GM12878 (cell line): Measurements from ENCODE around the gene CRYGN. TPM values are rescaled to one million over a fixed set of nuclear protein-coding genes. Genes with fewer than 3 reads are reported as not detected.

Experiments
- ATAC-seq: fragments of 200-7000 bp; cut with Tn5 transposase; 3 replicates; pipeline ENCODE4 v1.9.1; 2020; ENCODE audit warnings: mild to moderate bottlenecking, moderate library complexity
- BruUV-seq: library from RNA; stranded (reverse); fragments of 400-500 nt; replicated peaks from 2 replicates; lab custom pipeline; 2021; lab: Mats Ljungman, UMichigan
- CTCF ChIA-PET: fragments of 300-600 bp; sonication (Branson Sonifier 250); formaldehyde crosslinking; extraction: SDS; loops from one replicate; lab custom pipeline; 2021; ENCODE audit warnings: inconsistent platforms; lab: Yijun Ruan, JAX
- POLR2A ChIA-PET: fragments of 350-600 bp; formaldehyde crosslinking; extraction: SDS; loops from one replicate; lab custom pipeline; 2021; ENCODE audit warnings: inconsistent platforms; lab: Charles Lee
- RAD21 ChIA-PET: fragments of 300-600 bp; sonication (Branson Sonifier 250); formaldehyde crosslinking; loops from one replicate; lab custom pipeline; 2023; ENCODE audit warnings: antibody characterized with exemption; ENCODE audit not compliant: unreplicated experiment; lab: Charles Lee
- SMC1A ChIA-PET: fragments of 300-600 bp; sonication (Branson Sonifier 250); formaldehyde crosslinking; loops from one replicate; lab custom pipeline; 2023; ENCODE audit not compliant: unreplicated experiment, uncharacterized antibody; lab: Charles Lee
- DNase-seq: peaks from one replicate; pipeline ENCODE4 v3.0.0-alpha.2; 2011; ENCODE audit warnings: low read depth, low spot score
- FAIRE-seq: peaks from 3 replicates; lab custom pipeline; 2011; peaks lifted over from hg19 to GRCh38; lab: Jason Lieb, UNC
- H2AFZ ChIP-seq: 2 replicates; pipeline ENCODE4 v1.6.0; 2011; ENCODE audit warnings: low read depth, low read length, control low read depth; ENCODE audit not compliant: control insufficient read depth
- H3K27ac ChIP-seq: 2 replicates; pipeline ENCODE4 v1.5.1; 2011; ENCODE audit warnings: control low read depth; ENCODE audit not compliant: control insufficient read depth, insufficient read depth
- H3K27me3 ChIP-seq, 2 experiments: replicated peaks in 1 of 2; 2 replicates each; pipeline versions ENCODE4 v1.6.0 to v1.6.1; 2011; ENCODE audit warnings: low read length in 1 of 2; ENCODE audit not compliant: control insufficient read depth in 2 of 2, insufficient read depth in 2 of 2
- H3K36me3 ChIP-seq, 2 experiments: 2 replicates each; pipeline ENCODE4 v1.5.1; 2011; ENCODE audit warnings: low read length in 1 of 2; ENCODE audit not compliant: control insufficient read depth in 2 of 2, insufficient read depth in 2 of 2
- H3K4me1 ChIP-seq: 2 replicates; pipeline ENCODE4 v1.6.1; 2011; ENCODE audit warnings: mild to moderate bottlenecking, low read length, moderate library complexity, mixed read lengths; ENCODE audit not compliant: control insufficient read depth, insufficient read depth
- H3K4me2 ChIP-seq: 2 replicates; pipeline ENCODE4 v1.6.0; 2011; ENCODE audit warnings: control low read depth; ENCODE audit not compliant: control insufficient read depth, insufficient read depth
- H3K4me3 ChIP-seq: fragments of 200-600 bp; sonication (generic); 2 replicates; pipeline ENCODE4 v1.5.1; 2016
- H3K79me2 ChIP-seq: 2 replicates; pipeline ENCODE4 v1.6.0; 2011; ENCODE audit warnings: low read length; ENCODE audit not compliant: control insufficient read depth, insufficient read depth
- H3K9ac ChIP-seq: 2 replicates; pipeline ENCODE4 v1.8.0; 2011; ENCODE audit warnings: low read length, control low read depth, mixed read lengths; ENCODE audit not compliant: control insufficient read depth, insufficient read depth
- H3K9me3 ChIP-seq: replicated peaks from 3 replicates; pipeline ENCODE4 v1.5.1; 2011; ENCODE audit warnings: mild to moderate bottlenecking, low read length; ENCODE audit not compliant: control insufficient read depth, insufficient read depth
- H4K20me1 ChIP-seq: 2 replicates; pipeline ENCODE4 v1.6.0; 2011; ENCODE audit not compliant: control insufficient read depth, insufficient read depth
- BCL11A ChIP-seq: IDR thresholded peaks from 2 replicates; pipeline ENCODE4 v1.6.1; 2011; ENCODE audit warnings: low read depth, low read length
- BRCA1 ChIP-seq: IDR thresholded peaks from 2 replicates; pipeline ENCODE4 v1.6.1; 2011; ENCODE audit warnings: low read depth, low read length, improper control_type of control experiment
- CREB1 ChIP-seq: IDR thresholded peaks from 2 replicates; pipeline ENCODE4 v1.6.1; 2012; ENCODE audit warnings: low read depth, mild to moderate bottlenecking, inconsistent platforms
- DPF2 ChIP-seq: fragments of 450-650 bp; IDR thresholded peaks from 2 replicates; pipeline ENCODE4 v1.6.1; 2017; ENCODE audit warnings: mild to moderate bottlenecking
- E4F1 ChIP-seq: fragments of 450-650 bp; IDR thresholded peaks from 2 replicates; pipeline ENCODE4 v1.6.1; 2018; ENCODE audit warnings: borderline replicate concordance, mild to moderate bottlenecking; ENCODE audit not compliant: partially characterized antibody
- MTA3 ChIP-seq: IDR thresholded peaks from 2 replicates; pipeline ENCODE4 v1.6.1; 2012; ENCODE audit warnings: low read length, inconsistent platforms, borderline replicate concordance
- NR2C1 ChIP-seq: fragments of 450-650 bp; IDR thresholded peaks from 2 replicates; pipeline ENCODE4 v1.6.1; 2017; ENCODE audit warnings: antibody characterized with exemption, mild to moderate bottlenecking, moderate library complexity
- POLR2AphosphoS2 ChIP-seq: IDR thresholded peaks from 2 replicates; pipeline ENCODE4 v1.6.1; 2011; ENCODE audit warnings: low read depth, mild to moderate bottlenecking, low read length, improper control_type of control experiment, moderate library complexity
- RELA ChIP-seq: fragments of 450-650 bp; IDR thresholded peaks from 2 replicates; pipeline ENCODE4 v1.8.0; 2014; ENCODE audit warnings: borderline replicate concordance; ENCODE audit not compliant: partially characterized antibody
- SMAD5 ChIP-seq: IDR thresholded peaks from 2 replicates; pipeline ENCODE4 v1.6.1; 2016; ENCODE audit warnings: antibody characterized with exemption, low read depth
- SMARCA5 ChIP-seq: fragments of 450-650 bp; IDR thresholded peaks from 2 replicates; pipeline ENCODE4 v1.6.1; 2017; ENCODE audit warnings: mild to moderate bottlenecking
- SRF ChIP-seq, 2 experiments: IDR thresholded peaks; 2 replicates each; pipeline ENCODE4 v1.6.1; 2011; ENCODE audit warnings: low read depth in 2 of 2, low read length in 2 of 2, mild to moderate bottlenecking in 1 of 2, moderate library complexity in 1 of 2
- STAT3 ChIP-seq: IDR thresholded peaks from 2 replicates; pipeline ENCODE4 v1.6.1; 2011; ENCODE audit warnings: low read depth, low read length, improper control_type of control experiment
- TARDBP ChIP-seq: IDR thresholded peaks from 2 replicates; pipeline ENCODE4 v1.6.1; 2016; ENCODE audit warnings: borderline replicate concordance
- TBL1XR1 ChIP-seq: IDR thresholded peaks from 2 replicates; pipeline ENCODE4 v1.6.1; 2012; ENCODE audit warnings: low read depth, low read length, improper control_type of control experiment
- ZNF217 ChIP-seq: fragments of 450-650 bp; IDR thresholded peaks from 2 replicates; pipeline ENCODE4 v1.6.1; 2017; ENCODE audit warnings: antibody characterized with exemption, mild to moderate bottlenecking
- ZNF24 ChIP-seq: fragments of 450-650 bp; IDR thresholded peaks from 2 replicates; pipeline ENCODE4 v1.6.1; 2017; ENCODE audit warnings: antibody characterized with exemption, mild to moderate bottlenecking
- ZSCAN29 ChIP-seq: fragments of 450-650 bp; IDR thresholded peaks from 2 replicates; pipeline ENCODE4 v1.6.1; 2017; ENCODE audit warnings: mild to moderate bottlenecking, moderate library complexity
- WGBS: methylation state at CpG from one replicate; pipeline ENCODE4 v1.1.6; 2016; ENCODE audit warnings: low lambda C conversion rate; ENCODE audit not compliant: insufficient replicate concordance, insufficient coverage; ENCODE audit errors: missing lambda C conversion rate; 5-methylcytosine and 5-hydroxymethylcytosine counted together
- in situ Hi-C: fragments of 300-500 bp; cut with MboI; formaldehyde crosslinking; loops from 9 replicates; pipeline ENCODE4 v1.14.3; 2018; ENCODE audit warnings: mixed read lengths
- intact Hi-C: fragments of 100-400 bp; cut with micrococcal nuclease; formaldehyde crosslinking; loops from one replicate; pipeline ENCODE4 v1.14.2; 2022; ENCODE audit not compliant: unreplicated experiment
- polyA plus RNA-seq, 11 experiments: library from polyadenylated mRNA; depleted of rRNA in 4 of 11; unstranded in 6 of 11; stranded (reverse) in 5 of 11; fragments of >200 nt; fragmentation: Nextera tagmentation in 4 of 11; fragmentation: Illumina TruSeq in 1 of 11; extraction: Ambion mirVana in 4 of 11; extraction: Trizol in 1 of 11; gene quantifications; 1 replicate in 1 of 11; 2 replicates in 10 of 11; pipeline versions ENCODE4 v1.2.1 to v1.2.3, GENCODE V29; 2011 to 2016; ENCODE audit warnings: inconsistent platforms in 2 of 11, missing spikeins in 2 of 11, low read depth in 1 of 11
- total RNA-seq, 4 experiments: library from RNA; depleted of rRNA in 3 of 4; stranded (reverse); fragments of >200 nt in 3 of 4; fragmentation: Illumina TruSeq in 1 of 4; extraction: Trizol in 1 of 4; gene quantifications; 2 replicates each; pipeline versions ENCODE4 v1.2.1 to v1.2.3, GENCODE V29; 2013 to 2021

CRYGN gene
- total and polyA plus RNA-seq, 10 of the 15 experiments (the other 5 are each of a cell fraction or from before 2014, with no cell fraction given), result not detected

GRCh38 chr7:151390598-151391357 lies 49.2 kb downstream of the CRYGN start (continued):
- TF ChIP-seq BRCA1, result no peak
- no peak for TF ChIP-seq DPF2
- TF ChIP-seq BCL11A, result no peak
- no peak for TF ChIP-seq STAT3
- no peak for TF ChIP-seq POLR2AphosphoS2
- TF ChIP-seq RELA, result no peak
- TF ChIP-seq SRF (IDR thresholded peaks at IDR 0.05; ENCODE audit: low read depth in 2 of 2, low read length in 2 of 2), result no peak
- TF ChIP-seq NR2C1, result no peak
- TF ChIP-seq ZNF24, result no peak
- TF ChIP-seq TARDBP, result no peak
- no peak for TF ChIP-seq CREB1
- no peak for TF ChIP-seq SMAD5

- Histone ChIP-seq H3K4me3 (no peak overlapping the region), H3K9me3 (no peaks in the 10 kb centered on the region), H2AFZ (no peak overlapping the region), H3K27ac (no peak overlapping the region), H3K4me2 (no peak overlapping the region), H3K79me2 (no peaks in the 10 kb centered on the region), H3K9ac (no peak overlapping the region), H4K20me1 (no peaks in the 10 kb centered on the region), H3K4me1 (no peaks in the 10 kb centered on the region), H3K36me3 (no peaks in the 10 kb centered on the region), H3K27me3 (no peaks in the 10 kb centered on the region; a peak in 2 of 4 replicates)
- ChIA-PET RAD21 (interaction anchor here (1.1 kb wide), 1 partner anchor 58 kb away, joined by 3 read pairs; no protein-coding TSS in a partner anchor), CTCF (no interaction called here), POLR2A (no interaction called here), SMC1A (no interaction called here)
- DNase-seq (no peak), FAIRE-seq (no peak), ATAC-seq (no peak)
- WGBS, result 34% methylated on average over 22 of the region's 24 CpGs
- BruUV-seq, result no TSS peak
- in situ Hi-C loops (no loop called here), intact Hi-C loops (no loop called here)
- TF ChIP-seq TBL1XR1 (no peak), STAT3 (no peak), E4F1 (no peak), SMARCA5 (no peak), NR2C1 (no peak), ZSCAN29 (no peak), ZNF217 (no peak), MTA3 (no peak)
These were observed 50.0 kb downstream of the CRYGN start for GRCh38 chr7:151389768-151390597.
